Heart right ventricle (tissue), 16 donors: ENCODE results near the gene FMNL3. TPM values are rescaled to one million over a fixed set of nuclear protein-coding genes. Genes with fewer than 3 reads are reported as not detected.

Experiments
- ATAC-seq, 8 donors: fragments of 200-7000 bp; cut with Tn5 transposase; one replicate each; pipeline ENCODE4 v1.9.1; 2020; ENCODE audit warnings: mild to moderate bottlenecking in 8 of 8, moderate library complexity in 8 of 8, moderate number of reproducible peaks in 1 of 8
- DNase-seq, 2 donors: peaks; one replicate each; pipeline ENCODE4 v3.0.0-alpha.2; 2020
- H3K27ac ChIP-seq, 10 donors: fragments of 200-600 bp; sonication (generic) in 2 of 10; one replicate each; pipeline versions ENCODE4 v1.5.0 to v1.8.0; 2020 to 2022; ENCODE audit warnings: mild to moderate bottlenecking in 3 of 10
- H3K27me3 ChIP-seq, 7 donors: fragments of 200-600 bp; one replicate each; pipeline ENCODE4 v1.8.0; 2021 to 2022; ENCODE audit warnings: mild to moderate bottlenecking in 2 of 7
- H3K36me3 ChIP-seq, 9 donors: fragments of 200-600 bp; sonication (generic) in 1 of 9; one replicate each; pipeline versions ENCODE4 v1.5.0 to v1.8.0; 2020 to 2022; ENCODE audit warnings: mild to moderate bottlenecking in 2 of 9
- H3K4me1 ChIP-seq, 9 donors: fragments of 200-600 bp; sonication (generic) in 1 of 9; one replicate each; pipeline versions ENCODE4 v1.5.0 to v1.8.0; 2020 to 2022; ENCODE audit warnings: mild to moderate bottlenecking in 4 of 9
- H3K4me3 ChIP-seq, 10 donors: fragments of 200-600 bp; sonication (generic) in 2 of 10; one replicate each; pipeline versions ENCODE4 v1.5.0 to v1.8.0; 2020 to 2022; ENCODE audit warnings: mild to moderate bottlenecking in 7 of 10, moderate library complexity in 2 of 10
- H3K9me3 ChIP-seq, 11 donors: fragments of 200-600 bp in 10 of 11; sonication (generic) in 2 of 11; one replicate each; pipeline versions ENCODE4 v1.5.0 to v1.8.0; 2013 to 2022; ENCODE audit warnings: mild to moderate bottlenecking in 2 of 11, control low read depth in 1 of 11, moderate library complexity in 1 of 11
- WGBS, 2 donors: extraction: QIAGEN DNeasy Blood & Tissue Kit; methylation state at CpG; one replicate each; pipeline ENCODE4 v1.1.7; 2013; ENCODE audit warnings: inconsistent platforms in 1 of 2; 5-methylcytosine and 5-hydroxymethylcytosine counted together
- intact Hi-C, 10 donors: fragments of 100-400 bp; cut with DNase I; formaldehyde crosslinking; loops; one replicate each; pipeline versions ENCODE4 v1.11.1 to v1.14.2; 2022
- polyA plus RNA-seq, 2 donors: library from polyadenylated mRNA; stranded (reverse); fragments of 200-250 nt; gene quantifications; one replicate each; pipeline ENCODE4 v1.2.3, GENCODE V29; 2013
- total RNA-seq, 10 donors: library from RNA; stranded (reverse); fragmentation: NEBNext Ultra II Directional in 3 of 10; extraction: Animal tissue kit (Norgen Biotek cat#: 25700) in 3 of 10; gene quantifications; one replicate each; pipeline versions ENCODE4 v1.2.1 to v1.2.4, GENCODE V29; 2021 to 2023
- TF ChIP-seq, protein P1 (sequence below), 9 donors: fragments of 200-600 bp; sonication (generic) in 2 of 9; IDR thresholded peaks; one replicate each; pipeline versions ENCODE4 v1.5.0 to v1.8.0; 2021 to 2022; ENCODE audit warnings: antibody characterized with exemption in 9 of 9, mild to moderate bottlenecking in 5 of 9, moderate library complexity in 1 of 9
- donor health status: Arrhythmogenic right ventricular cardiomyopathy.
- donor health status: ischemic (EF 13 %, LVEDD 7.1; RV severe dilation, severe dysfunction).
- donor health status: healthy with polysubstance abuse.
- donor health status: DM: no; HTN: yes; CAD: no.
- donor health status: DM: no; HTN: no; CAD: no.
- donor health status: ischemic (EF 25% LVEDD 6.9; RV normal size, moderate dysfunction).
- donor health status: ischemic (EF 25% LVEDD 5.7; RV mildly dilated, moderate dysfunction).
- donor health status: healthy.
- donor health status: DM: yes; HTN: yes; CAD: no.
- donor health status: Ischemic cardiomyopathy.
- donor health status: ischemic (EF 35%, LVEDD 5.7; RV mildly dilated, moderate dysfunction).
- donor health status: nonischemic (EF 11% LVEDD 7.7; RV severe dilation, severe dysfunction).
- donor health status: DM: yes; HTN: yes; CAD: no.
- donor health status: PGD.
- donor health status: ischemic (EF 29% LVEDD 5.4; RV normal size, mild dysfunction).
- donor health status: nonischemic (EF 23%, LVEDD 6.1; RV moderate dilation, normal function).

The FMNL3 gene
- total and polyA plus RNA-seq, 12 donors = 5.7 to 19.6 (median 11.3) TPM

- H3K4me3 ChIP-seq = no peak overlapping the region
- H3K9me3 ChIP-seq = no peaks in the 10 kb centered on the region
- no peaks in the 10 kb centered on the region for H3K27me3 ChIP-seq
- DNase-seq = no peak
- TF ChIP-seq, protein P1, sequence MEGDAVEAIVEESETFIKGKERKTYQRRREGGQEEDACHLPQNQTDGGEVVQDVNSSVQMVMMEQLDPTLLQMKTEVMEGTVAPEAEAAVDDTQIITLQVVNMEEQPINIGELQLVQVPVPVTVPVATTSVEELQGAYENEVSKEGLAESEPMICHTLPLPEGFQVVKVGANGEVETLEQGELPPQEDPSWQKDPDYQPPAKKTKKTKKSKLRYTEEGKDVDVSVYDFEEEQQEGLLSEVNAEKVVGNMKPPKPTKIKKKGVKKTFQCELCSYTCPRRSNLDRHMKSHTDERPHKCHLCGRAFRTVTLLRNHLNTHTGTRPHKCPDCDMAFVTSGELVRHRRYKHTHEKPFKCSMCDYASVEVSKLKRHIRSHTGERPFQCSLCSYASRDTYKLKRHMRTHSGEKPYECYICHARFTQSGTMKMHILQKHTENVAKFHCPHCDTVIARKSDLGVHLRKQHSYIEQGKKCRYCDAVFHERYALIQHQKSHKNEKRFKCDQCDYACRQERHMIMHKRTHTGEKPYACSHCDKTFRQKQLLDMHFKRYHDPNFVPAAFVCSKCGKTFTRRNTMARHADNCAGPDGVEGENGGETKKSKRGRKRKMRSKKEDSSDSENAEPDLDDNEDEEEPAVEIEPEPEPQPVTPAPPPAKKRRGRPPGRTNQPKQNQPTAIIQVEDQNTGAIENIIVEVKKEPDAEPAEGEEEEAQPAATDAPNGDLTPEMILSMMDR (IDR thresholded peaks at IDR 0.05) = no peak
- peaks cover 0 to 89% (median 35%) of the 10 kb centered on the region in 9 donors for H3K36me3 ChIP-seq
- intact Hi-C loops = loop anchor here in 4 of 10 donors (2.0 to 10.0 kb wide), 4 partner anchors 65 to 192 kb away; partner anchors contain the start of genes FMNL3 (in 1 of the 4) and NCKAP5L (in 1 of the 4)
- no peak for ATAC-seq
- peaks cover 15 to 44% (median 32%) of the 10 kb centered on the region in 9 donors for H3K4me1 ChIP-seq
- H3K27ac ChIP-seq = peak overlapping the region in 1 of 10 donors; percentile 33
- 85% methylated on average over 11 of the region's 11 CpGs for WGBS, 2 donors
Observed at GRCh38 chr12:49642370-49642802, 64.8 kb downstream of the FMNL3 start.

- TF ChIP-seq, protein P1 (IDR thresholded peaks at IDR 0.05) = no peak
- H3K27ac ChIP-seq = peak overlapping the region in 1 of 10 donors; percentile 33
- H3K4me3 ChIP-seq = no peak overlapping the region
- intact Hi-C loops = loop anchor here in 4 of 10 donors (2.0 to 10.0 kb wide), 4 partner anchors 65 to 193 kb away; partner anchors contain the start of genes FMNL3 (in 1 of the 4) and NCKAP5L (in 1 of the 4)
- DNase-seq = no peak
- H3K36me3 ChIP-seq = peaks cover 0 to 85% (median 32%) of the 10 kb centered on the region in 9 donors
- no peaks in the 10 kb centered on the region for H3K9me3 ChIP-seq
- WGBS, 2 donors = 87 to 89% methylated on average over 17 of the region's 17 CpGs
- no peaks in the 10 kb centered on the region for H3K27me3 ChIP-seq
- peaks cover 17 to 44% (median 33%) of the 10 kb centered on the region in 9 donors for H3K4me1 ChIP-seq
- ATAC-seq = no peak
Observed at GRCh38 chr12:49641748-49642369, 65.3 kb downstream of the FMNL3 start.

GRCh38 chr12:49636979-49637755 lies 70.0 kb downstream of the FMNL3 start:
- no peaks in the 10 kb centered on the region for H3K27me3 ChIP-seq
- peak overlapping the region in 5 of 10 donors; percentile 11 to 51 (median 32) for H3K27ac ChIP-seq
- ATAC-seq = peak; percentile 66 to 81 (median 76)
- intact Hi-C loops = loop anchor here in 2 of 10 donors (2.0 to 10.0 kb wide), 2 partner anchors 72 to 198 kb away; no protein-coding TSS in a partner anchor
- peaks cover 0 to 74% (median 0%) of the 10 kb centered on the region in 9 donors for H3K36me3 ChIP-seq
- no peak overlapping the region for H3K4me3 ChIP-seq
- 7 to 12% methylated on average over 9 of the region's 9 CpGs for WGBS, 2 donors
- no peaks in the 10 kb centered on the region for H3K9me3 ChIP-seq
- H3K4me1 ChIP-seq = peaks cover 5 to 22% (median 14%) of the 10 kb centered on the region in 9 donors
- TF ChIP-seq, protein P1 (IDR thresholded peaks at IDR 0.05) = peak; percentile 47 to 76 (median 66)
- peak in 1 of 2 donors; percentile 66 for DNase-seq

DNA sequence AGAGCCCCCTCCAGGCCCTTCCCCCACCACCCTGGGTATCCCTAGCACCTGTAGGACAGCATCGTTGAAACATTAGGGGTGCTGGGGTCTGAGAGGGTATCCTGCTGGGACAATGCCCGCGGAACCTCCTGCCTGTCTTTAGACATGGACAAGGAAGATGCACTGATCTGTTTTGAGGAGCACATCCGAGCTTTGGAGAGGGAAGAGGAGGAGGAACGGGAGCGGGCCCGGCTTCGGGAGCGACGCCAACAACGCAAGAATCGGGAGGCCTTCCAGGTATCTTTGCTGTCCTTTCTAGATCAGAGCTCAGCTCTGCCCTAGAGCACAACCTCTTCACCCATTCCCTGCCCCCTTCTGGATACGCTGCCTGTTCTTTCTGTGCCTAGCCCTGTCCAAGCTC lies 70.6 kb downstream of the FMNL3 start:
- Histone ChIP-seq H3K4me3 (no peak overlapping the region), H3K27ac (peak overlapping the region in 3 of 10 donors; percentile 13 to 51 (median 44)), H3K4me1 (peaks cover 5 to 22% (median 14%) of the 10 kb centered on the region in 9 donors), H3K9me3 (no peaks in the 10 kb centered on the region), H3K36me3 (peaks cover 0 to 74% (median 0%) of the 10 kb centered on the region in 9 donors), H3K27me3 (no peaks in the 10 kb centered on the region)
- DNase-seq (no peak), ATAC-seq (peak in 1 of 8 donors; percentile 14)
- intact Hi-C loops = loop anchor here in 2 of 10 donors (2.0 to 10.0 kb wide), 2 partner anchors 72 to 198 kb away; no protein-coding TSS in a partner anchor
- TF ChIP-seq, protein P1 (IDR thresholded peaks at IDR 0.05) = no peak
- WGBS, 2 donors = 44 to 72% methylated on average over 13 of the region's 13 CpGs
